ENCODE data around the gene MAPT. TPM values are rescaled to one million over a fixed set of nuclear protein-coding genes. Genes with fewer than 3 reads are reported as not detected.
"Not testable (repeated sequence)": the region's sequence is repeated elsewhere in the genome, so short reads cannot be mapped to it uniquely, and the experiment has no call there.

The MAPT gene
- total RNA-seq, 1 experiment from 2014 or later: 8.3 TPM

- no peak for TF ChIP-seq CTCF (conservative IDR thresholded peaks at IDR 0.05; ENCODE audit: low read depth, low read length)
- TF ChIP-seq EZH2 (IDR thresholded peaks at IDR 0.05; ENCODE audit: borderline replicate concordance, low read depth, low read length, poor library complexity, severe bottlenecking): no peak
- no peaks in the 10 kb centered on the region for H3K36me3 ChIP-seq (ENCODE audit: insufficient read depth, low read length, poor library complexity, severe bottlenecking)
- H3K4me1 ChIP-seq (ENCODE audit: insufficient read depth, low read length, poor library complexity, severe bottlenecking): no peaks in the 10 kb centered on the region
- H3K27ac ChIP-seq (ENCODE audit: low read depth, low read length, poor library complexity, severe bottlenecking): no peak overlapping the region
- no peaks in the 10 kb centered on the region for H3K9me3 ChIP-seq (ENCODE audit: low read depth, low read length, poor library complexity, severe bottlenecking)
- intact Hi-C loops (cut with micrococcal nuclease; ENCODE audit: unreplicated experiment): no loop called here
- CTCF ChIA-PET: no interaction called here
- H3K4me3 ChIP-seq (ENCODE audit: low read depth, low read length, poor library complexity, severe bottlenecking): no peak overlapping the region
- no peak for DNase-seq (ENCODE audit: low spot score)
- H3K27me3 ChIP-seq (replicated peaks; ENCODE audit: insufficient read depth, low read depth, low read length, poor library complexity): no peaks in the 10 kb centered on the region
- POLR2A ChIA-PET (ENCODE audit: low non-redundant PET): no interaction called here
- no TSS peak for BruUV-seq (replicated peaks)
Measured at GRCh38 chr17:45857977-45858708, 36.2 kb upstream of the MAPT start.

GRCh38 chr17:45861165-45861564 is 33.2 kb upstream of the MAPT start:
- Histone ChIP-seq H3K27ac (ENCODE audit: low read depth, low read length, poor library complexity, severe bottlenecking) (no peak overlapping the region), H3K27me3 (replicated peaks; ENCODE audit: insufficient read depth, low read depth, low read length, poor library complexity) (no peaks in the 10 kb centered on the region), H3K4me1 (ENCODE audit: insufficient read depth, low read length, poor library complexity, severe bottlenecking) (no peaks in the 10 kb centered on the region), H3K9me3 (ENCODE audit: low read depth, low read length, poor library complexity, severe bottlenecking) (no peaks in the 10 kb centered on the region), H3K36me3 (ENCODE audit: insufficient read depth, low read length, poor library complexity, severe bottlenecking) (no peaks in the 10 kb centered on the region), H3K4me3 (ENCODE audit: low read depth, low read length, poor library complexity, severe bottlenecking) (no peak overlapping the region)
- ChIA-PET POLR2A (ENCODE audit: low non-redundant PET) (no interaction called here), CTCF (no interaction called here)
- TF ChIP-seq EZH2 (IDR thresholded peaks at IDR 0.05; ENCODE audit: borderline replicate concordance, low read depth, low read length, poor library complexity, severe bottlenecking) (no peak), CTCF (conservative IDR thresholded peaks at IDR 0.05; ENCODE audit: low read depth, low read length) (no peak)
- BruUV-seq (replicated peaks): no TSS peak
- no peak for DNase-seq (ENCODE audit: low spot score)
- intact Hi-C loops (cut with micrococcal nuclease; ENCODE audit: unreplicated experiment): no loop called here

- not testable (repeated sequence) for BruUV-seq (replicated peaks)
Measured at GRCh38 chr17:45862127-45862526, 32.2 kb upstream of the MAPT start.

More at GRCh38 chr17:45862127-45862526, 32.2 kb upstream of the MAPT start:
- POLR2A ChIA-PET (ENCODE audit: low non-redundant PET); H3K4me3 ChIP-seq (ENCODE audit: low read depth, low read length, poor library complexity, severe bottlenecking); H3K27ac ChIP-seq (ENCODE audit: low read depth, low read length, poor library complexity, severe bottlenecking); H3K36me3 ChIP-seq (ENCODE audit: insufficient read depth, low read length, poor library complexity, severe bottlenecking); H3K4me1 ChIP-seq (ENCODE audit: insufficient read depth, low read length, poor library complexity, severe bottlenecking); DNase-seq (ENCODE audit: low spot score); H3K9me3 ChIP-seq (ENCODE audit: low read depth, low read length, poor library complexity, severe bottlenecking); intact Hi-C loops (cut with micrococcal nuclease; ENCODE audit: unreplicated experiment); CTCF ChIA-PET; H3K27me3 ChIP-seq (replicated peaks; ENCODE audit: insufficient read depth, low read depth, low read length, poor library complexity): not testable (repeated sequence)

All from A673 (cell line).